ENCODE measurements around the gene FSD2.

- TF ChIP-seq RCOR1 (IDR thresholded peaks at IDR 0.05; ENCODE audit: insufficient replicate concordance, low read length) (no peak), CTCF (conservative IDR thresholded peaks at IDR 0.05; ENCODE audit: low read depth, low read length) (no peak), POLR2A (IDR thresholded peaks at IDR 0.05; ENCODE audit: low read depth, low read length) (no peak), RFX5 (IDR thresholded peaks at IDR 0.05; ENCODE audit: low read depth, low read length) (no peak), NFE2L2 (IDR thresholded peaks at IDR 0.05; ENCODE audit: low read depth, low read length) (no peak), SMC3 (IDR thresholded peaks at IDR 0.05; ENCODE audit: low read depth, low read length) (no peak), CEBPB (IDR thresholded peaks at IDR 0.05; ENCODE audit: low read depth, low read length) (no peak), MAFK (IDR thresholded peaks at IDR 0.05; ENCODE audit: low read depth, low read length) (no peak)
Observed at GRCh38 chr15:82829234-82829633, 23.4 kb upstream of the FSD2 start.

Measured in IMR-90 (cell line).